Gastrocnemius medialis (tissue), 4 donors: ENCODE results near the gene GPBAR1.

ENCODE experiments used
- POLR2A ChIP-seq, 2 donors: fragments of 450-650 bp; IDR thresholded peaks; one replicate each; pipeline ENCODE4 v1.6.1; 2017; ENCODE audit warnings: antibody characterized with exemption in 2 of 2, mild to moderate bottlenecking in 2 of 2, moderate library complexity in 2 of 2
- TF ChIP-seq, protein P1 (sequence below), 5 experiments: fragments of 450-650 bp in 3 of 5; fragments of 200-600 bp in 2 of 5; sonication (generic) in 2 of 5; IDR thresholded peaks in 4 of 5; conservative IDR thresholded peaks in 1 of 5; 1 replicate in 4 of 5; 2 replicates in 1 of 5; pipeline ENCODE4 v1.5.1; 2016 to 2019; ENCODE audit warnings: antibody characterized with exemption in 5 of 5, mild to moderate bottlenecking in 3 of 5, moderate library complexity in 3 of 5

DNA sequence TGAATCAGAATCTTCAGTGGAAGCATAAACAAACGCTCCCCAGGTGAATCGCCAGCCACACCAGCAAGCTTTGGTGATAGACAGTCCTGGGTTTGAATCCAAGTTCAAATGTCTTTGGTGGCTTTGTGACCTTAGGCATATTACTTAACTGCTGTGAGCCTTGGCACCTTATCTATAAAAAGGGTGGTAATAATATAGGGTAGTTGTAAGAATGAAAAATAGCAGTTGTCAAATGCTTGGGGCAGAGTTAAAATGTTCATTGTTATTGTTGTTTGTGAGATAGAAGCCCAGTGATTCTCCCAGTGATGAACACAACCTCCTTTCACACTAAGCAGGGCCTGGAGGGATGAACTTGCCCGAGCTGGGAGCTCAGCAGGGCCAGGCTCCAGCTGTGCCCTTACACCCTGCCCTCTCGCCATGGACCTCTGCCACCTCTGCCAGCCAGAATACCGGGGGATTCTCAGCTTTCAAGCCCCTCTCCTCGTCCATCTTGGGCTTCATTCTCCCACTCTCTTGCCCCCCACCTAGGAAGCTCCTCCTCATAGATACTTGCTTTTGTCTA, 37.6 kb downstream of the GPBAR1 start:
- TF ChIP-seq, protein P1, sequence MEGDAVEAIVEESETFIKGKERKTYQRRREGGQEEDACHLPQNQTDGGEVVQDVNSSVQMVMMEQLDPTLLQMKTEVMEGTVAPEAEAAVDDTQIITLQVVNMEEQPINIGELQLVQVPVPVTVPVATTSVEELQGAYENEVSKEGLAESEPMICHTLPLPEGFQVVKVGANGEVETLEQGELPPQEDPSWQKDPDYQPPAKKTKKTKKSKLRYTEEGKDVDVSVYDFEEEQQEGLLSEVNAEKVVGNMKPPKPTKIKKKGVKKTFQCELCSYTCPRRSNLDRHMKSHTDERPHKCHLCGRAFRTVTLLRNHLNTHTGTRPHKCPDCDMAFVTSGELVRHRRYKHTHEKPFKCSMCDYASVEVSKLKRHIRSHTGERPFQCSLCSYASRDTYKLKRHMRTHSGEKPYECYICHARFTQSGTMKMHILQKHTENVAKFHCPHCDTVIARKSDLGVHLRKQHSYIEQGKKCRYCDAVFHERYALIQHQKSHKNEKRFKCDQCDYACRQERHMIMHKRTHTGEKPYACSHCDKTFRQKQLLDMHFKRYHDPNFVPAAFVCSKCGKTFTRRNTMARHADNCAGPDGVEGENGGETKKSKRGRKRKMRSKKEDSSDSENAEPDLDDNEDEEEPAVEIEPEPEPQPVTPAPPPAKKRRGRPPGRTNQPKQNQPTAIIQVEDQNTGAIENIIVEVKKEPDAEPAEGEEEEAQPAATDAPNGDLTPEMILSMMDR (IDR thresholded peaks at IDR 0.05 in 4 of 5, conservative IDR thresholded peaks at IDR 0.05 in 1 of 5) = no peak
- no peak for TF ChIP-seq POLR2A (IDR thresholded peaks at IDR 0.05)
